Measurements from ENCODE around the gene HOXA13. TPM values are rescaled to one million over a fixed set of nuclear protein-coding genes. Genes with fewer than 3 reads are reported as not detected.

The HOXA13 gene
- total RNA-seq, 2 experiments from 2014 or later, result not detected

DNA sequence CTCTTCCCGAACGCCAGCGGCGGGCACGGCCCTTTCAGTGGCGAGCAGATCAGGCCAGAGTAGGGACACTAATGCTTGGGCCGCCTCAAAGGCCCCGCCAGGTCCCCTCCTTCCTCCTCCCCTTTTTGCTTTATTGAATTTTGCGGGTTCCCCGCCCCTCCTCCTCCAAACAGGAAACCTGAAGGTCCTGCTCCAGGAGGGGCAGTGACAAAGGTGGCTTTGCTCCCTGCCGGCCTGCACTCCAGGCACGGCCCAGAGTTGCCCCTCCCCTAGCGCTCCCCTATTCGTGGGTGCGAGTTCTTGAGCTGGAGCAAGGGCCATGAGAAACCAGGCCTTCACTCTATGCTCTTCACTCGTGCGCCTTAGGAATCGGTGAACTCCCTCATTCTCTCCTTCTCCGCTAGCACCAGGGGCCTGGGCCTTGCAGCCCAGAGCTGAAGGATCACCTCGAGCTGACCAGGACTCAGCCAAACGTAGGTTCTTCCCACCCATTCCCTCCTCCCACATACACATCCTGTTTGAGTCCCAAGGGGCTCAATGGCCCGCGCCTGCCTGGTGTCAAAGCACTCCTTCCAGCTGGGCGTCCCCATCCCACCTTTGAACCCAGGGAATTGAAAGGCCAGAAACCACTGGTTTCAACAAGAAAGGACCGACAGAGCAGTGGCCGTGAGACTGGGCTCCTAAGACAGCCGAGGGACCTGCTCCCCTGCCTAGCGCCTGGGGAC lies 51.7 kb downstream of the HOXA13 start:
- no peak overlapping the region for H3K4me3 Mint-ChIP-seq
- H3K36me3 Mint-ChIP-seq (ENCODE audit: low read depth), result peaks cover 5% of the 10 kb centered on the region
- H3K27ac Mint-ChIP-seq, result no peak overlapping the region
- DNase-seq, result no peak
- no peaks in the 10 kb centered on the region for H3K9me3 Mint-ChIP-seq
- ChIA-PET CTCF (interaction anchor here (1.1 to 3.1 kb wide), 4 partner anchors 11 to 1255 kb away, joined by 3 to 12 read pairs (median 7); no protein-coding TSS in a partner anchor), POLR2A (no interaction called here)
- H3K27me3 Mint-ChIP-seq, result peaks cover 63% of the 10 kb centered on the region
- H3K4me1 Mint-ChIP-seq, result peaks cover 16% of the 10 kb centered on the region

DNA sequence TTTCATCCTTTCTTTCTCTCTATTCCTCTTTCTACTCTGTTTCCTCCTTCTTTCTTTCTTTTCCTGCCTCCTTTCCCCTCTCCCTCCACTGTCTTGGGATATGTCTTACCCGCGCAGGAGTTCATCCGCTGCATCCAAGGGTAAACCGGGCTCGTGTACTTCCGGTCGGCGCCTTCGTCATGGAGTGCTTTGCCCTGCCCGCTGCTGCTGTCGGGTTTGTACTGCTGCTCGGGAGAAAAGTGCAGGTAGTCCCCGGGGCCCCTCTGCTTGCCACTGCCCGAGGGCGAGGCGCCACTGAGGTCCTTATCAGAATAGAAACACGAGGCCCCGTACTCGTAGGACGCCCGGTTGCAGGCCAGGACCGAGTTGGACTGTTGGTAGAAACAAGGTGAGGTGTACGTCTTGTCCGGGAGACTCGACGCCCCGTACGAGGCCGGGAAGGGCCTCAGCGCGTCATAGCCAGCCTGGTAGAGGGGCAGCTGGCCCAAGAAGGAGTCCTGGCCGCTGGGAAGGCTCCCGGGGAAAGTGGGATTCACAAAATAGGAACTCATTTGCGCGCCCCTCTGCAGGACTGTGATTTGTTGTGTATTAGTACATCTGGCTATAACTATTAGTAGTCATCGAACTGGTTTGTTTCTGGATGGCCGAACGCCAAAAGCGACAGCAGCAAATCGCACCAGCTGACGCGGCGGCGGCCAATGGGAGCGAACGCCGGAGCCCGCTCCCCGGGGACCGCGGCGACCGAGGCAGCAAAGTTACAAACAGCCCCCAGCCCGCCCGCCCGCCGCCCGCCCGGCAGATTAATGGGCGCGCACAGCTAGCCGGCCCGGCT lies 52.5 kb downstream of the HOXA13 start, which contains the start of gene HOXA6:
HOXA6 (minus strand) TSS at position 576 of the 832 bp plus-strand sequence; CDS start at position 551, 25 bp downstream.
- CTCF ChIA-PET, result no interaction called here
- H3K27me3 Mint-ChIP-seq, result peaks cover 58% of the 10 kb centered on the region
- POLR2A ChIA-PET, result no interaction called here
- no peaks in the 10 kb centered on the region for H3K9me3 Mint-ChIP-seq
- H3K4me1 Mint-ChIP-seq, result peaks cover 16% of the 10 kb centered on the region
- no peak for DNase-seq
- H3K4me3 Mint-ChIP-seq, result no peak within 1 kb of the TSS
- H3K36me3 Mint-ChIP-seq (ENCODE audit: low read depth), result peaks cover 5% of the 10 kb centered on the region
- H3K27ac Mint-ChIP-seq, result no peak within 1 kb of the TSS

DNA sequence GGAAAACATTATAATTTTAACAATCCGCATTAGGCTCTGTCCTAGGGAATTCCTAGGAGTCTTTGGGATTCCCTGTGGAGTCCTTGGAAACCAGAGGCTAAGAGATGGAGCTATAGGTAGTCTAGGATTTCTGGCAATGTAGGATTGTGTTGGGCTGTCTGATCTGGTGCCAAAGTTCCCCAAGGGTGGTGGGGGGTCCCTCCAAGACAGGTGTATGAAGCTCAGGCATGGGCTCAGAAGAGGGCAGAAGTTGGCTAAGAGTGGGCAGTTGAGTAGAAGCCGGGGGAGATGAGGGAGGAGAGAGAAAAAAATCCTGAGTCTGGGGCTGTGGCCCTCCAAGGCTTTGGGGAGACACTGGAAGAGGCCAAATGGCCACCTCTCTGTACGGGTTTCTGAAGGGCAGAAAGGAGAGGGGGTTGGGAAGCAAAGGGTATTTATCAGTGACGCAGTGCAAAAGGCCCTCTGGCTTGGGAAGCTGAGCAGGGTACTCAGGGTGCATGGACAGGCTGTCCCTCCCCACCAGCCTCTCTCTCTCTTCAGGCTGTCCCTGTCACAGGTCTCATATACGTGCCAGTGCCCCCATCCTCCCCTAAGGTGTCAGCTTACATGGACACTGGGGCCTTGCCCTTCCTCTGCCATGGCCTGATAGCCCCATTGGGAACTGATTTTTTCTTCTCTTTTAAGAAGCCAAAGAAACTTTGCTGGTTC lies 53.2 kb downstream of the HOXA13 start:
- H3K27ac Mint-ChIP-seq, result no peak overlapping the region
- H3K4me3 Mint-ChIP-seq, result no peak overlapping the region
- CTCF ChIA-PET, result no interaction called here
- peaks cover 3% of the 10 kb centered on the region for H3K36me3 Mint-ChIP-seq (ENCODE audit: low read depth)
- H3K27me3 Mint-ChIP-seq, result peaks cover 50% of the 10 kb centered on the region
- H3K9me3 Mint-ChIP-seq, result no peaks in the 10 kb centered on the region
- no peak for DNase-seq
- peaks cover 12% of the 10 kb centered on the region for H3K4me1 Mint-ChIP-seq
- POLR2A ChIA-PET, result no interaction called here

DNA sequence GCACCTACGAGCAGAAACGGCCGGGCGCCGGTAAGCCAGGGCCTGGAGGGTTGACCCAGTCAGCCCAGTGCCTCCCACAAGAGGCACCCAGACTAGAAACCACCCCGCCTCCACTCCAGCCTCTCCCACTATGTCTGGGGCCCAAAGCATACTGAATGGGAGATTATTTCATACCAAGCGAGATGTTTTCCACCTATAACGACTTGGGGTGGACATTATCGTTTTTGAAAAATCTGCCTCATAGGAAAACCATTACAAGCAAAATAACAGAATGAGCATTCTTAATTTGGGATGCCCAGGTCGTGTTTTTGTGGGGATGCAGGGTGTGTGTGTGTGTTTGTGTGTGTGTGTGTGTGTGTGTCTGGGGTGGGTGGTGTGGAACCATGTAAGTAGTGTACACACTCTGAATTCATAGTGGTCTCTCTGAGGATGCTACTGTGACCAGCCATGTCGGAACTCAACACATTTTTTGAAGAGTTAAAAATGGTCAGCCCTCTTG lies 53.9 kb downstream of the HOXA13 start:
- H3K27ac Mint-ChIP-seq, result no peak overlapping the region
- peaks cover 5% of the 10 kb centered on the region for H3K4me1 Mint-ChIP-seq
- peaks cover 43% of the 10 kb centered on the region for H3K27me3 Mint-ChIP-seq
- H3K36me3 Mint-ChIP-seq (ENCODE audit: low read depth), result no peaks in the 10 kb centered on the region
- CTCF ChIA-PET, result no interaction called here
- POLR2A ChIA-PET, result no interaction called here
- no peaks in the 10 kb centered on the region for H3K9me3 Mint-ChIP-seq
- no peak for DNase-seq
- H3K4me3 Mint-ChIP-seq, result no peak overlapping the region

DNA sequence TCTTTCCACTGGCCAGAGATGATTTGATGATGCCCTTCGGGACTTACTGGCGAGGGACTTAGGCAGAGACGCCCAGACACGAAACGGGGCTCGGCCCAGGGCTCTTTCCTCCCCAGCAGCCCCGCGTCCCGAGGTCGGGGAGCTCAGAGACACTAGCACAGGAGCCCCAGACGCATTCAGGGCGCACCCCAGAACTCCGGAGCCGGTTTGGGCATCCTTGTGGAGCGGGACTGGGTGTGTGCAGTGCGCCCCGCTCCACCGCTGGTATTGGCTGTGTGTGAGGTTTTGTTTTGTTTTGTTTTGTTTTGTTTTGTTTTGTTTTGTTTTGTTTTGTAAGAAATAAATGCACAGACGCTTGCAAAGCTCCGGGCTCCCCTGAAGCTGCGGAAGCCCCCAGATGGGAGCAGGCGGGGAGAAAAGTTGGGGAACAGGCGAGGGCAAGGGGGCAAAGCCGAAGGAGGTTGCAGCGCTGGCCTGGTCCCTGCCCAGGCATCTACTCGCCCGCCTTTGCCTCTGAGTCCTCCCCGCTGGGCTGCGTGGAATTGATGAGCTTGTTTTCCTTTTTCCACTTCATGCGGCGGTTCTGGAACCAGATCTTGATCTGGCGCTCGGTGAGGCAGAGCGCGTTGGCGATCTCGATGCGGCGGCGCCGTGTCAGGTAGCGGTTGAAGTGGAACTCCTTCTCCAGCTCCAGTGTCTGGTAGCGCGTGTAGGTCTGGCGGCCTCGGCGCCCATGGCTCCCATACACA lies 54.6 kb downstream of the HOXA13 start:
- no peaks in the 10 kb centered on the region for H3K36me3 Mint-ChIP-seq (ENCODE audit: low read depth)
- CTCF ChIA-PET, result interaction anchor here (1.5 kb wide), 1 partner anchor 18 kb away, joined by 3 read pairs; no protein-coding TSS in a partner anchor
- H3K27ac Mint-ChIP-seq, result no peak overlapping the region
- POLR2A ChIA-PET, result no interaction called here
- no peak overlapping the region for H3K4me3 Mint-ChIP-seq
- DNase-seq, result no peak
- H3K4me1 Mint-ChIP-seq, result peaks cover 2% of the 10 kb centered on the region
- H3K27me3 Mint-ChIP-seq, result peaks cover 38% of the 10 kb centered on the region
- H3K9me3 Mint-ChIP-seq, result no peaks in the 10 kb centered on the region

DNA sequence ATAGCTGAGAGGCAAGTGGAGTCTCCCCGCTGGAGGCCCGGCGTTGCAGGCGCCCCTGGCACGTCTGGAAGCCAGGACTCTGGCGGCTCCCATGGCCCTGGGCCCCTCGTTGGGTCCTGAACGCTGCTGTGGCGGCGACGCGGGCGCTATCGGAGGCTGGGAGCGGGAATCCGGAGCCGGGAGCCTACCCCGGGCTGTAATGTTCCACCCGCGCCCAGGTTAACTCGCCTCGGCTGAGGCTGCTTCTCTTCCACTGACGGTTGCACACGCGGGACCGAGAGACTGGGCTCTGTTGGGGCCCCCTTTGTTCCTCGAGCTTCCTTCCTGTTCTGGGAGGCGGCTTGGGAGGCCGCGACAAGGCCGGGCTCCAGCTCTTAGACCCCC lies 55.1 kb downstream of the HOXA13 start:
- no peak for DNase-seq
- Mint-ChIP-seq H3K27me3 (peaks cover 33% of the 10 kb centered on the region), H3K4me3 (no peak overlapping the region)

More for the DNA sequence above, 55.1 kb downstream of the HOXA13 start:
- H3K27ac Mint-ChIP-seq, result no peak overlapping the region
- H3K4me1 Mint-ChIP-seq, result peaks cover 2% of the 10 kb centered on the region
- no peaks in the 10 kb centered on the region for H3K36me3 Mint-ChIP-seq (ENCODE audit: low read depth)
- ChIA-PET CTCF (interaction anchor here (1.5 kb wide), 1 partner anchor 18 kb away, joined by 3 read pairs; no protein-coding TSS in a partner anchor), POLR2A (no interaction called here)
- no peaks in the 10 kb centered on the region for H3K9me3 Mint-ChIP-seq

Other genes with a start within 250 kb of the HOXA13 start
- under 1 TPM; 0.70 to 0.86 TPM for gene HOXA1, start 104.1 kb downstream of the HOXA13 start, total RNA-seq
- gene HOXA2, start 97.4 kb downstream of the HOXA13 start, total RNA-seq, result not detected
- under 1 TPM in 1 of 2 experiments, not detected in 1; 0.15 TPM for gene HOXA4, start 69.3 kb downstream of the HOXA13 start, total RNA-seq
- gene HOXA5, start 56.4 kb downstream of the HOXA13 start, total RNA-seq, result not detected
- not detected for gene HOXA6, start 52.3 kb downstream of the HOXA13 start, total RNA-seq
- not detected for gene HOXA3, start 47.5 kb downstream of the HOXA13 start, total RNA-seq
- not detected for gene HOXA7, start 43.4 kb downstream of the HOXA13 start, total RNA-seq
- not detected for gene HOXA9, start 34.6 kb downstream of the HOXA13 start, total RNA-seq
- not detected for gene HOXA10, start 25.8 kb downstream of the HOXA13 start, total RNA-seq
- gene HOXA11, start 14.9 kb downstream of the HOXA13 start, total RNA-seq, result not detected
- not detected for gene EVX1, start 42.7 kb upstream of the HOXA13 start, total RNA-seq

All from activated CD4-positive, alpha-beta memory T cell treated with anti-CD3 and anti-CD28 coated beads, Interleukin-2, amount 10 ng/mL, durations not matched to agents 7 days and 5 days (primary cell).